NT2/D1 (cell line): ENCODE results near the gene APLP1.

Experiments
- SUZ12 ChIP-seq: IDR thresholded peaks from 2 replicates; pipeline ENCODE4 v1.6.1; 2011; ENCODE audit not compliant: insufficient read length, insufficient read depth; ENCODE audit errors: extremely low read depth
- ZNF274 ChIP-seq: IDR thresholded peaks from 2 replicates; pipeline ENCODE4 v1.6.1; 2011; ENCODE audit warnings: mild to moderate bottlenecking, low read depth, low read length

- TF ChIP-seq ZNF274, result no peak
- no peak for TF ChIP-seq SUZ12
Observed at GRCh38 chr19:35919306-35919705, 50.9 kb downstream of the APLP1 start.
